GM12865 (cell line): ENCODE measurements around the gene SLC10A7.

ENCODE experiments used
- DNase-seq: peaks from one replicate; pipeline ENCODE4 v3.0.0; 2010; ENCODE audit warnings: low read depth
- H3K4me3 ChIP-seq: 2 replicates; pipeline ENCODE4 v1.5.1; 2011; ENCODE audit warnings: mild to moderate bottlenecking, low read depth, low read length, control low read depth
- CTCF ChIP-seq: IDR thresholded peaks from 2 replicates; pipeline ENCODE4 v1.5.1; 2011; ENCODE audit warnings: low read length, control low read depth, low read depth, inconsistent platforms; ENCODE audit not compliant: insufficient read depth; ENCODE audit errors: missing control alignments

SLC10A7 gene

GRCh38 chr4:146330392-146330791 lies 191.3 kb downstream of the SLC10A7 start:
- DNase-seq: no peak
- no peak for TF ChIP-seq CTCF
- no peak overlapping the region for H3K4me3 ChIP-seq

DNA sequence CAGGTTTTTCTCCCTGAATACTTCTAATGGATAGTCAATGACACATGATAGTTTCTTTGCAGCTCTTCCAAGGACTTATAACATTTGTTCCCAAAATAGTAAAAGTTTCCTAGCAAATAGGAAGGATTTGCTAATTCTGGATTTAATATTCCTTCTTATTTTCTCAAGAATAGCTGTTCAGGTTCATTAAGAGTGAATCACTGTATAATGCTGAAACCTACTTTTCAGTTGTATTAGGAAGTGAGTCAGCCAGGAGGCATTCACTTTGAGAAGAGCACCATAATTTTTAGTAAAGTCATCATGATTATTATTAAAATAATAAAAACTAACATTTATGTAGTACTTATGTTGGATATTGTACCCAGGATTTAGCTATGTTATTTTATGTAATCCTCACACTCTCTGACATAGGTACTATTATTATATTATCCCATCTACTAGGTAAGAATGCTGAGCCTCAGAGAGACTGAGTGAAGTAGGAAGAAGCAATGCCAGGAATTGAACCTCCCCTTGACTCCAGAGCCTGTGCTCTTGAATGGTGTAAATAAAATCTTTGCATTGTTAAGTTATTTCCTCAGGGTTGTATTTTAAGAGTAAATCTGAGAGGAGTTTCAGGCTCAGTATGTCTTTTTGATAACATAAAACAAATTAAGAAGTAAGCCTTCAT lies 192.6 kb downstream of the SLC10A7 start:
- TF ChIP-seq CTCF: no peak
- no peak overlapping the region for H3K4me3 ChIP-seq
- DNase-seq: no peak

- no peak for DNase-seq
- TF ChIP-seq CTCF: no peak
- no peak overlapping the region for H3K4me3 ChIP-seq
Measured at GRCh38 chr4:146327859-146328650, 193.7 kb downstream of the SLC10A7 start.

- H3K4me3 ChIP-seq: no peak overlapping the region
- DNase-seq: no peak
- TF ChIP-seq CTCF: no peak
Measured at GRCh38 chr4:146318894-146319293, 202.8 kb downstream of the SLC10A7 start.

DNA sequence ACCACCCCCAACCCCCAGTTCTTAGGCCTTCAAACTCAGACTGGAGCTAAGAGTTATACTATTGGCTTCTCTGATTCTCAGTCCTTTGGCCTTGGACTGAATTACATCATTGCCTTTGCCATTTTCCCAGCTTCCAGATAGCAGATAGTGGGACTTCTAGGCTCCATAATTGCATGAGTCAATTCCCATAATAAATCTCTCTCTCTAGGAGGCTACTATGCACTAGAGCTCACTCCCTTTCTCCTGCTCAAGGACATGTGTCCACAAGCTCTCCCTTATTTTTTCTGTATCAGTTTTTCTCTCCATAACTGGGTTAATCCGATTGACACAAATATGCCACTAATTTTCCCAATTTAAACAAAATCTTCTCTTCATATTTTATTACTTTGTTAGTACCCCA lies 204.0 kb downstream of the SLC10A7 start:
- no peak for DNase-seq
- no peak for TF ChIP-seq CTCF
- H3K4me3 ChIP-seq: no peak overlapping the region

- TF ChIP-seq CTCF: no peak
- DNase-seq: no peak
- no peak overlapping the region for H3K4me3 ChIP-seq
Measured at GRCh38 chr4:146315184-146315583, 206.6 kb downstream of the SLC10A7 start.
